SU-DHL-6 (cell line): ENCODE results near the gene KRTAP4-8.
"Not testable (repeated sequence)": the region's sequence is repeated elsewhere in the genome, so short reads cannot be mapped to it uniquely, and the experiment has no call there.

Experiments
- CTCF ChIP-seq: fragments of 200-600 bp; sonication (generic); IDR thresholded peaks from one replicate; pipeline ENCODE4 v1.5.1; 2017; ENCODE audit warnings: antibody characterized with exemption, mild to moderate bottlenecking, low read length, moderate library complexity; ENCODE audit not compliant: insufficient read depth, poor library complexity, severe bottlenecking
- EZH2phosphoT487 ChIP-seq: fragments of 200-600 bp; sonication (generic), shearing (Covaris generic); conservative IDR thresholded peaks from 2 replicates; pipeline ENCODE4 v1.6.1; 2018; ENCODE audit warnings: mild to moderate bottlenecking, antibody characterized with exemption, low read length, moderate library complexity, mixed read lengths

- not testable (repeated sequence) for TF ChIP-seq CTCF, EZH2phosphoT487
These were observed 20.0 kb upstream of the KRTAP4-8 start, which contains the start of gene KRTAP4-11 for GRCh38 chr17:41117846-41118386.
